Measurements from ENCODE around the gene ST8SIA4.
"Not testable (repeated sequence)": the region's sequence is repeated elsewhere in the genome, so short reads cannot be mapped to it uniquely, and the experiment has no call there.

The ST8SIA4 gene

DNA sequence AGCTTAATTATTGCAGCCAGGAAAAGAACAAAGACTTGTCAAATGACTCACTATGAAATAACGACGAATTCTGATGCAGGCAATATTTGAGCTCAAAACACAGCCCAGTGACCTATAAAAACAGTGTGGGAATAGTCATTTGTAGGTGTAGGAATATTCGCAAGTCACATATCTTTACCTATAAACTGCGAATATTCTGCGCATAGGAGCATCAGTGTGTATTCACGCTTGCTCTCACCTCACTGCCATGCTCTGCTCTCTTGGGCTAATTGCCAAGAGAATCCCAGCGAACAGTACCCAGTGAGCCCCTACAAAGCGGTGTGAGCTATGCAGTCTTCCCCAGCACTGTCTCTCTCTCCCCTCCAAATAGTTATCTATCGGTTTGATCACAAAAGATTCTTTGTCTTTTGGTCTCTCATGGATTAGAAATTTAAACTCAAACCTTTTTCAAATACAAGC lies 74.2 kb downstream of the ST8SIA4 start:
- DNase-seq (ENCODE audit: low spot score) = no peak

DNA sequence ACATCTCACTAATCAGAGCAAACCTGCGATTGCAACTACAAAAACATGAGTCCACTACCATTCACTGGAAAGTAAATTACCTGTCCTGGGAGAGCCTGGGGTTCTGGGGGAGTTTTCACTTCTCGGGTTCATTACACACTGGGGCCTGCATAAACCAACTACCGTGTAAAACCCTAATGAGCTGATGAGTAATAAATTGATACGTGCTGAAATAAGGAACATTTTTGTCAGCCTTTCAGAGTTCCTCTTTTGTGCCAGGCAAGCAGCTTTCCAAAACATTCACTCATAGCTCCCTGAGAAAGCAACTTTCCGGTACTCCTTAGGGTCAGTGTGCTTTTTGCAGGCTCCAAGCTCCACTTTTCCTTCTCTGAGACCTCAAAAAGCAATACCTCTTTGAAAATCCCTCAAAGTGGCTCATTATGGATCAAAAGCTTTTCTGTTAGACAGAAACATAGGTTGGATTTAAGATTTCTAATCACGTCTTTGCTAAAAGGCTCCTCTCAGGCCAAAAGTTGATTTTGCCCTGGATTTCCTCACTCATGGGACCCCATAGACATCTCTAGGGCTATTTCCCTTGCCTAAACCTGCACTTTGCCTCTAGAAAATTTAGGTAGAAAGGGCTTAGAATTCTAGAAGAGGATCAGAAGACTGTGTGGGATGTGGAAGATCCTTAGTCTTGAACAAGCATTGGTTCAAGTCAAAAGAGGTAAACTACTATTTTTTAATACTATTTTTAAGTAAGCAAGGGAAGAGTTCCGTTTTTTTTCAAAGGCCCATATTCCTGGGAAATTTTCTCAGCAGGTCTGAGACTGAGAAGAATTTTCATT lies 74.8 kb downstream of the ST8SIA4 start:
- no peak for DNase-seq (ENCODE audit: low spot score)

GRCh38 chr5:100827481-100827889 lies 75.6 kb downstream of the ST8SIA4 start:
- DNase-seq (ENCODE audit: low spot score) = no peak

DNA sequence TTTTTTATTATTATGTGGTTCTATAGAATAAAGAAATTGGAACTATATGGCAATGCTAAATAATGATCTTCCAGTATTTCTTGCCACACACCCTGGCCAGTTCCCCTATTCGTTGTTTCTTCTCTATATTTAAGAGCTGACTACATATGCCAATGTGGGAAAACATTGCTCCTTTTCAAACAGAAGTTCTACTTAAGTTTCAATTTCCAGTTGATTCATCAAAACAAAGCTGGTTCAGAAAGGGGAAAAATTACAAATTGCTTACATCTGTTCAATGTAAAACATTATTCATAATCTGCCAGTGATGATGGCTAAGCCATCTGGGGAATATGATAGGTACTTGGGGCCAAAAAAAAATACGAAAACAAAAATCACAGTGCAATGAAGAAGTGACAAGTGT lies 76.9 kb downstream of the ST8SIA4 start:
- no peak for DNase-seq (ENCODE audit: low spot score)

GRCh38 chr5:100824635-100825034 lies 78.4 kb downstream of the ST8SIA4 start:
- no peak for DNase-seq (ENCODE audit: low spot score)

DNA sequence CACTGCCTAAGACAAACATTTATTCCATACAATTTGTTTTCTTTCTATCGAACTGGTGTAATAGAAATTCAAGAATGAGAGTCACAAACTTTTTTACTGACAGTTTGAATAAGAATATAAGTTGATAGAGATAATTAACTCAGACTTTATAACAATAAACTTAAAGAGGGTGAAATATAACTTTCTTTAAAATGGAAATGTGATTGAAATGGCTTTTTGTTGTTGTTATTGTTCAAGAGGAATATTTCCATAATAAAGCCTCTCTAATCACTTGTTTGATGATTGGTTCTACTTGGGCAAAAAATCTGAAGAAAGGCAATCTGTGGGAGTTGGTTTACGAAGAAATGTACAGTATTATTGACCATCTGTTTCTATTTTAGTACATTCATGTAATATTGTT lies 79.3 kb downstream of the ST8SIA4 start:
- no peak for DNase-seq (ENCODE audit: low spot score)

DNA sequence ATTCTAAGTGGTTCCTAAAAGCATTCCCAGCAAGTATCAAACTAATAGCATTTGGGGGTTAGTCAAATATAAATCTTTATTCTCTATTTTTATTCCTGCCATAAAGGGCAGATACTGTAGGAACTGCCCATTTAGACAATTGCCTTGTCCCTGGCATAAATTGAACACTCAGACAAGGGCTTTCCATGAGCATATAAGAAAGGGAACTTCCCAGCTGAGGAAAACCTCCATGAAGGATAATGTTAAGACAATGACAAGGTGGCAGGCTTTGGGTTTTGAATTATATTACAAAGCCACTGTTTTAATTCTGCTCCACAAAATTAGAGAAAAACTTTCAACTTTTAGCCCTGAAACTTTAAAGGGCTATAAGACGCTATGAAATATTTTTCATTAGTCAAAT lies 81.3 kb downstream of the ST8SIA4 start:
- DNase-seq (ENCODE audit: low spot score) = no peak

DNA sequence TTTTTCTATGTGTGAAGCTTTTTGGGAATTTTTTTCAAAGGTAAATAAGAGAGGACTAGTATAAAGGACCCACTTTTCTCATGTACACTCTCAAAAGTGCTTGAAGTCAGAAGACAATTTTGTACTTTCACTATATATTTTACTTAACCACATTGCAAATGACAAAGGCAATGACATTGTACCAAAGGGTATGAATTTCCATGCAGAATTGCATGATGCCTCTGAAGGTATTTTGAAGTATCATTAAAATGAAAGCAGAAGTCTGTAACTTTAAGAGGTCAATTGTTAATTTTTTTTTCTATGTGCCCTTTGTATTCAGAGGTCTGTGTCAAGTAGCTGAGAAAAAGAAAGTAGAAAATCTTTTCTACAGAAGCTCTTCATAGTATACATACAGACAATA lies 84.7 kb downstream of the ST8SIA4 start:
- DNase-seq (ENCODE audit: low spot score) = no peak

DNA sequence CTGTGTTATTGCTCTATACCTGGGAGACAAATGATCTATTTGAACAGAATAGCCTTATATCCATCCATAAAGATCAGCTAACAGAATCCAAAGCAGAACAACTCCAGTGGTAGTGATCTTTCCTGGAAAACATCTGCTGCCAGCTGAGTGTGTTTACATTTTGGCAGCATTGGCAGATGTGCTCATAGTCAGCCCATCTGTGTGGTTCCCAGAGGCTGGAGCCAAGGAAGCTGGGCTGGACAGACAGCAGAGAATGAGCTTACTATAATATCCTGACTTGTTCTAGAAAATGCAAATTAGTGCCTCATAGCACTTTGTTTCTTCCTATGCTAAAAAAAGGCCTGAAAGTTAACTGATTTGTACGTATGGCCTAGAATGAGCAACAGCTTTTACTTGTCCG lies 99.7 kb downstream of the ST8SIA4 start:
- no peak for DNase-seq (ENCODE audit: low spot score)

DNA sequence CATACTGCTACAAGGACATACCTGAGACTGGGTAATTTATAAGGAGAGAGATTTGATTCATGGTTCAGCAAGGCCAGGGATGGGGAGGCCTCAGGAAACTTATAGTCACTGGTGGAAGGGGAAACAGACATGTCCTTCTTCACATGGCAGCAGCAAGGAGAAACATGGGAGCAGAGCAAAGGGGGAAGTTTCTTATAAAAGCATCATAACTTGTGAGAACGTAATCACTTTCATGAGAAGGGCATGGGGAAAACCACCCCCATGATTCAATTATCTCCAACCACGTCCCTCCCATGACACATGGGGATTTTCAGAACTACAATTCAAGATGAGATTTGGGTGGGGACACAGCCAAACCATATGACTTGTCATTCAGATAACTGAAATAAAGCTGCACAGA lies 100.9 kb downstream of the ST8SIA4 start:
- no peak for DNase-seq (ENCODE audit: low spot score)

- no peak for DNase-seq (ENCODE audit: low spot score)
These were observed 102.5 kb downstream of the ST8SIA4 start for GRCh38 chr5:100800562-100800961.

GRCh38 chr5:100799166-100799565 lies 103.9 kb downstream of the ST8SIA4 start:
- peak; percentile 31 for DNase-seq (ENCODE audit: low spot score)

DNA sequence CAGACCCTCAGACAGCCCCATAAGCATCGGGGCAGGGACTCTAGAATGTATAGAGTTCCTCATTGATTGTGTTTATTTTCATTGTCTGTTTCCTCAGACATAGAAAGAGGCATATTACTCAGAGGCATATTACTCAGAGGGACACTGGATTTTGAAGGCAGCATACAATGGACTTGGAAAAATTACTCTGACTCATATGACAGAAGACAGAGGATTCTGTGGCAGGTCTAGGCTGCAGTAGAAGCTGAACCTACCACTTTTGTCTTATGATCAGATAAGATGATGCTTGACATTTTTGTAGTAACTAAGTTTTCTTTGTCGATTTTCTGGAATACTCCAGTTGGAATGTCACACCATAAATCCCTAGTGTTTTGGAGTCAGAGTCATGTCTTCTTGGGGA lies 105.2 kb downstream of the ST8SIA4 start:
- no peak for DNase-seq (ENCODE audit: low spot score)

GRCh38 chr5:100796851-100797250 lies 106.2 kb downstream of the ST8SIA4 start:
- DNase-seq (ENCODE audit: low spot score) = no peak

- no peak for DNase-seq (ENCODE audit: low spot score)
These were observed 108.2 kb downstream of the ST8SIA4 start for GRCh38 chr5:100794844-100795243.

GRCh38 chr5:100794218-100794617 lies 108.9 kb downstream of the ST8SIA4 start:
- no peak for DNase-seq (ENCODE audit: low spot score)

GRCh38 chr5:100792781-100793180 lies 110.3 kb downstream of the ST8SIA4 start:
- no peak for DNase-seq (ENCODE audit: low spot score)

DNA sequence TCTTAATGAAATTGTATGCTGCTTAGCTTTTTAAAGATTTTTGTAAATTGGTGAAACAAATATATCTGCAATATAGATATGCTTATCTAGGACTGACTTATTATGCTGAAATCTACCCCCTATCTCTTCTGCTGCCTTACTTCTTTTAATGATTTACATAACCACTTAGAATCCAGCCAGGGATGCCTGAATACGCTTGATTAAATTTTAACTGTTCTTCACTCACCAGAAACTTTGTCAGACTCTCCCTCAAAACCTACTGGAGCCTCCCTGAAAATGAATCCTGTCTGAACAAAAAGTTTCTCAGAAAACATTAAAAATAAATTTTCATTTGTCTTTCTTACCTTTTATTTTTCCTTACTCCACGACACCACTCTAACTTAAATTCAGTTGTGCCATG lies 111.7 kb downstream of the ST8SIA4 start:
- no peak for DNase-seq (ENCODE audit: low spot score)

DNA sequence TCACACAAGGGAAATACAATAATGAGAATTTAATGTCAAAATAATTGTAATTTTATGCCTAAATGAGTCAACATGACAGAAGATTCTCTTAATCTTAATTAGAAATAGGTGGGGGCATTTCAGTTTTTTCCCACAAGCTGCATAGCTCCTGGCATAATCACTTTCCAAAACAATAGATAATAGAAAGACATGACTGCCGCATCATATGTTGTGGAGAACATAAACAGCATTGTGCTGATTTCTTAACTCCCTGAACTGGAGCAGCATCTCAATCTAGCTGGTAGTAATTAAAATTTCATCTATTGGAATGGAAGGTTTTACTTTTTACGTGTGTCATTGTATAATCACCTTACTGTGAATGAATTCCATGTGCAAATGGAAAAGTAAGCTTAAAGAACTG lies 112.1 kb downstream of the ST8SIA4 start:
- DNase-seq (ENCODE audit: low spot score) = no peak

GRCh38 chr5:100790170-100790665 lies 112.9 kb downstream of the ST8SIA4 start:
- no peak for DNase-seq (ENCODE audit: low spot score)

DNA sequence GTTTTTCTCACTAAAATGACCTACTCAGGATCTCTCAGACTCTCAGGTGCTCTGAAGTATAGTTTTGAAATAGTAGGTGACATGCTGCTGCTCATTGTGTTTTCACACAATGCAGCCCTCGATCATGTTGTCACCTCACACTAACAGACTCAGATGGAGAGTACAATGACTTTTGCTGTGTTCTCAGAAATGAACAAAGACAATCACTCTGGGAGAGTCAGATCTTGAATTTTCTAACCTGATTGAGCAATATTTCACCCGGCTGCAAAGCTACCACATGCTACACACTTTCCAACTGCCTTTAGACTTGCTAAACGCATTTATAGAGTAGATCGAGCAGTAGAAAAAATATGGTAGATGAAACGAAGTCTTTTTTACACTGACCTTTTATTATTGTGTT lies 113.4 kb downstream of the ST8SIA4 start:
- DNase-seq (ENCODE audit: low spot score) = no peak

- DNase-seq (ENCODE audit: low spot score) = no peak
These were observed 114.7 kb downstream of the ST8SIA4 start for GRCh38 chr5:100788417-100788816.

DNA sequence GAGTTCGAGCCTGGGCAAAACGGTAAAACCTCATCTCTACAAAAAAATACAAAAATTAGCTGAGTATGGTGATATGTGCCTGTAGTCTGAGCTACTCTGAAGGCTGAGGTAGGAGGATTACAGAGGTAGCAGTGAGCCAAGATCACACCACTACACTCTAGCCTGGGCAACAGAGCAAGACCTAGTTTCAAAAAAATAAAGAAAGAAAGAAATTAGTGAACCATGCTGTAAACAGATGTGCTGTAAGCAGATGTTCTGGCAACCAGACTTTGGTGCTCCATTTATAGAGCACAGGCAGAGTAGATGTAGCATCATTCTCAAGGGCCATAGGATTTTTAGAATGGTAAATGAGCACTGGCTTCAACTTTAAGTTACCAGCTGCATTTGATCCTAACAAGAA lies 115.4 kb downstream of the ST8SIA4 start:
- no peak for DNase-seq (ENCODE audit: low spot score)

DNA sequence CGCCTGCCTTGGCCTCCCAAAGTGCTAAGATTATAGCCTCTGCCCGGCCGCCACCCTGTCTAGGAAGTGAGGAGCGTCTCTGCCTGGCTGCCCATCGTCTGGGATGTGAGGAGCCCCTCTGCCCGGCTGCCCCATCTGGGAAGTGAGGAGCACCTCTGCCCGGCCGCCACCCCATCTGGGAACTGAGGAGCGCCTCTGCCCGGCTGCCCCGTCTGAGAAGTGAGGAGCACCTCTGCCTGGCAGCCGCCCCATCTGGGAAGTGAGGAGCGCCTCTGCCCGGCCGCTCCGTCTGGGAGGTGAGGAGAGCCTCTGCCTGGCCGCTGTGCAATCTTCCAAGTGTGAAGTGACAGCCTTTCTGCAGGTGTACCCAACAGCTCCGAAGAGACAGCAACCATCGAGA lies 117.5 kb downstream of the ST8SIA4 start:
- DNase-seq (ENCODE audit: low spot score) = not testable (repeated sequence)

Data from putamen (tissue), 1 donor.